HG03280 (cell line): ENCODE data around the gene SSU72.
"Not testable (repeated sequence)": the region's sequence is repeated elsewhere in the genome, so short reads cannot be mapped to it uniquely, and the experiment has no call there.

ENCODE experiments used
- ATAC-seq: cut with Tn5 transposase; IDR thresholded peaks from one replicate; pipeline ENCODE4 v1.9.1; 2021; ENCODE audit warnings: mild to moderate bottlenecking, moderate library complexity; ENCODE audit not compliant: unreplicated experiment

SSU72 gene

DNA sequence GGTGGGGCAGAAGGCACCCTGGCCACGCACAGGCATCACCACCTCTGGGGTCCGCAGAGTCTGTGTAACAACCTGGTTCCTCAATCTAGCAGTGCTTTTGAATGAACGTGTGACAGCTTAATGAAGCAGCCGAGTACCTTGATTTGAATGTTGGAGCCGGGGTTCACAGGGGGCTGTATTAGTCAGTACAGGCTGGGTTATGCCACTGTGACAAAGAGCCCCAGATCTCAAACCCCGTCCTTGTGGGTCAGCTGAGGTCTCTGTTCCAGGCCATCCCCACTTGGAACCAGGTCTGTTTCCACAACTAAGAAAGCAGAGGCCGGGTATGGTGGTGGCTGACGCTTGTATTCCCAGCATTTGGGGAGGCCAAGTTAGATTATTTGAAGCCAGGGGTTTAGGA is 44.7 kb downstream of the SSU72 start:
- no peak for ATAC-seq

- ATAC-seq: no peak
Measured at GRCh38 chr1:1529321-1529720, 45.3 kb downstream of the SSU72 start.

GRCh38 chr1:1528301-1529267 is 46.1 kb downstream of the SSU72 start:
- no peak for ATAC-seq

DNA sequence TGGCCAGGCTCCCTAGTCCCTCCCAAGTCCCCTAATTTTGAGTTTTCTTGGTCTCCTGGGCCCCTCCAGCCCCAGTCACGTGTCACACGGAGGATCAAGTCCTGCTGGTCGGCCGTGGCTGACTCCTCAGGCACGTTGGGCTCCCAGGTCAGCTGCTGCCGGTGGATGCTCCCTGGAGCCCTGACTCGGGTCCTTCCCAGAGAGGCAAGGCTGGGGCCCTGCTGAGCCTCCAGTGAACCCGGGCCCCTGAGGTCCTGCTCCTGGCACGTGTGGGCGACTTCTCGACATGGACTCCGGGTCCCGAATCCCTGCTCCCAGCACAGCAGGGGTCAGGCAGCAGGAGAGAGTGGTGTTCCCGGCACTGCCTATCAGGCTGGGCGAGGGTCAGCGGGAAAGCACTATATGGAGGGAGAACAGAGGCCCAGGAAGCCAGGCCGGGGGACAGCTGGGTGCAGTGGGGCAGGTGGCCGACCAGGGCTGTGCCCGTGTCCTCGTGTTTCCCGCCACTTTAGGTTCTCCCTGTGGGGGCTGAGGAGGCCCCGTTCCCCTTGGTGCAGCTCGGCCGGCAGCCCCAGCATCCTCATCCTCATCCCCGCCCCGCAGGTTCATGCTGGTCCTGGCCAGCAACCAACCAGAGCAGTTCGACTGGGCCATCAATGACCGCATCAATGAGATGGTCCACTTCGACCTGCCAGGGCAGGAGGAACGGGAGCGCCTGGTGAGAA is 47.4 kb downstream of the SSU72 start:
- no peak for ATAC-seq

- ATAC-seq: not testable (repeated sequence)
Measured at GRCh38 chr1:1526476-1526875, 48.2 kb downstream of the SSU72 start.

- not testable (repeated sequence) for ATAC-seq
Measured at GRCh38 chr1:1524750-1525383, 49.8 kb downstream of the SSU72 start.

DNA sequence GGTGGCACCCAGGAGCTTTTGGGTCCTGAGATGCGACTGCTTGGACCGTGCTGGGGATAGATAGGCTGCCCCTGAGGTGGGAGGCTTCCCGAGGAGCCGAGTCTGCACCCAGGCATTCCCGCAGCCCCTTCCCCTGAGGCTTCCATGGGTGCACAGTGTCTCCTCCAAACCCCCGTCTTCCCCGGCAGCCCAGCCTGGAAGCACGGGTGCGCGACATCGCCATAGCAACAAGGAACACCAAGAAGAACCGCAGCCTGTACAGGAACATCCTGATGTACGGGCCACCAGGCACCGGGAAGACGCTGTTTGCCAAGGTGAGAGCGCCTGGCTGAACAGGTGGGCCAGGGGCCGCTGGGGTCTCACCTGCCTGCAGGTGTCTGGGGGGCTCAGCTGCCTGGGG is 51.0 kb downstream of the SSU72 start:
- ATAC-seq: not testable (repeated sequence)

DNA sequence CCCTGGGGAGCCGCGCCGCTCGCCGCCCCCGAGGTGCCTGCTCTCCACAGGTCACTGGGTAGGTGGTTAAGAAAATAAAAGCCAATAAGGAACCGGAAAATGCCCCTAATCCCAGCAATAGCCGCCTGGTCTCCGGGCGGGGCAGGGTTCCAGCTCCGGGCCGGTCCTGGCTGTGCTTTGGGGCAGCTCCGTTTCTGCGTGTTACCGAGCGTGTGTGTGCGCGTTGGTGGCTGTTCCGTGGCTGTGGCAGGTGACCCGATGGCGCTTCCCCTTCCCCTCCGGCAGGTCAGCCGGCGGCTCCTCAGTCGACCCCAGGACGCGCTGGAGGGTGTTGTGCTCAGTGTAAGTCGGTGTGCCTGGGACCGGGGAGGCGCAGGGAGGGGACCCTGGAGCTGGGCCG is 51.4 kb downstream of the SSU72 start:
- not testable (repeated sequence) for ATAC-seq

GRCh38 chr1:1522536-1522935 is 52.1 kb downstream of the SSU72 start:
- not testable (repeated sequence) for ATAC-seq

DNA sequence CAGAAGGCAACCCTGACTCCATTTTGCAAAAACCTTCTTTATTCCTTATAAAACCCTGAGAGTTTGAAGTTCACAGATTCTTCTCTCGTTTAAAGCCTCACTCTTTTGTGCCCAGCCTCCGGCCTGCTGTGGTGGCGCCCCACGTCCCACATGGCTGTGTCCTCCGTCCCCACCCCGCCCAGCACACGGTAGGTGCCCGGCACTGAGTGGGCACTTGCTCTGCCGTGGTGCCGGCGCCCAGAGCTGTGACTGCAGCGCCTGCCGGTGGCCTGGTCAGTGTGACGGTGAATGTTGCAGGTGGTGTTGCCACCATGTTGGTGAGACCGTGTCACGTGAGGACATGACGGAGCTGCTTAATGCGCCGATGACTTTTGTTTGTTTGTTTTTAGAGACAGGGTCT is 53.3 kb downstream of the SSU72 start:
- no peak for ATAC-seq

DNA sequence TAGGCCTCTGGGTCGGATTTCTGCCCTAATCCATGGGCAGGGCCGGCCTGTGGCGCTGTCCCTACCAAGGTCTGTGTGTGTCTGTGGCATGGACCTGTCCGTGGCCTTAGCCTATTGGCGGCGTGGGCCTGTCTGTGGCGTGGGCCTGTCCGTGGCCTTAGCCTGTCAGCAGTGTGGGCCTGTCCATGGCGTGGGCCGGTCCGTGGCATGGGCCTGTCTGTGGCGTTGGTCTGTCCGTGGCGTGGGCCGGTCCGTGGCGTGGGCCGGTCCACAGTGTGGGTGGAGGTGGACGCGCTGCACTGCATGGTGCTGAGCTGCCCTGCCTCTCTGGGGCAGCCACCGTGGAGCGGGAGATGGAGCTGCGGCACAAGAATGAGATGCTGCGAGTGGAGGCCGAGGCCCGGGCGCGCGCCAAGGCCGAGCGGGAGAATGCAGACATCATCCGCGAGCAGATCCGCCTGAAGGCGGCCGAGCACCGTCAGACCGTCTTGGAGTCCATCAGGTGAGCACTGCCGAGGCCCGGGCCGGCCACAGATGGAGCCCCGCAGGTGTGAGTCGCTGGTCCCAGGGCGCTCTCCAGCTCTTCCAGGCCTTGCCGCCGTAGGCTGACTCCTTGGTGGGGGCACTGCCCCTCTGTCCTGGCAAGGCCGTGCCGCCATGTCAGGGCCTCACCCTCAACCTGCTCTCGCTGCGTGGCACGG is 54.7 kb downstream of the SSU72 start:
- ATAC-seq: not testable (repeated sequence)

GRCh38 chr1:1518621-1519007 is 56.0 kb downstream of the SSU72 start:
- ATAC-seq: not testable (repeated sequence)

DNA sequence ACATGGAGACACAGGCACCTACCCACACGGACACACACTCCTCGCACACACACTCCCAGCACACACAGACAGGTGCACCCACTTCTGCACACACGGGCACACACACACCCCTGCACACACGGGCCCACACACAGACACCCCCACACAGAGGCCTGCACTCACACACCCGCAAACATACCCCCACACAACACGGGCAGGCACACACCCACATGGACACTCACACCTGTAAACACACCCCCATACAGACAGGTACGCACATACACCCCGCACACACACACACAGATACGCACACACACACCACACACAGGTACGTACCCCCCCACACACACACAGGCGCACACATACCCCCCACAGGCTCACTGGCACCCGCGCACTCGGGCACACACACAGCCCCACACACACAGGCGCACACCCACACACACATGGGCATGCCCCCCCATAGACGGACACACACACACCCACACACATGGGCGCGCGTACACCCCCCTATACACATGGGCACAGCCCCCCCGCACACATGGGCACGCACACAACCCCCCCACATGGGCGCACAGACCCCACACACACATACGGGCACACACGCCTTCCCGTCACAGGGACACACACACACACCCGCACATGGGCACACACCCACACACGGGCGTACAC is 56.6 kb downstream of the SSU72 start:
- no peak for ATAC-seq

DNA sequence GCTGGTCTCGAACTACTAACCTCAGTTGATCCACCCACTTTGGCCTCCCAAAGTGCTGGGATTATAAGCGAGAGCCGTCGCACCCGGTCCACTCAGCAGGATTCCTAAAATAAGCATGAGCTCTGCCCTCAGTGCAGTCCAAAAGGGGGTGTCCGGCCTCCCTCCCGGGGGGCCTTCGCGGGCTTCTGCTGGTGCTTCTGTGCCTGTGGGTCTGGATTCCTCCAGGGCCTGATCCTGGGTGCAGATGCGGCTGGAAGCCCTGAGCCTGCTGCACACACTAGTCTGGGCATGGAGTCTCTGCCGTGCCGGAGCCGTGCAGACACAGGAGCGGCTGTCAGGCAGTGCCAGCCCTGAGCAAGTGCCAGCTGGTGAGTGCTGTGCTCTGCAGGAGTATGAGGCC is 57.7 kb downstream of the SSU72 start:
- not testable (repeated sequence) for ATAC-seq

DNA sequence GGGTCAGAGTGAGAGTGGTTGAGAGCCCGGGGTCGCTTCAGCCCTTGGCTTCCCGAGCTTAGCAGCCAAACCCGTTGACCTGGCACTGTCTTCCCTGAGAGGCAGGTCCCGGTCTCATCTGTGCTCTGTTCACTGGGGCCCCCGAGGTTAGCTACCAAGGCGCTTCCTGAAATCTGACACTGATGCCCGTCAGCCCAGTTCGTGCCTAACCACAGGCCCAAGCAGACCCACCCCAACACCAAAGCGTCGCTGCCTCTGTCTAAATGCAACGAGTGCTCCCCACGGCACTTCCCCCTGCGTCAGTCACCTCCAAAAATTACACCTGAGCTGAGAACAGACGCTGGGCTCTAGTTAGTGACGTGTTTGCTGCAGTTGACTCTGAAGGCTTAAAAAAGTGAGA is 60.3 kb downstream of the SSU72 start:
- ATAC-seq: not testable (repeated sequence)

- not testable (repeated sequence) for ATAC-seq
Measured at GRCh38 chr1:1513675-1514074, 61.0 kb downstream of the SSU72 start.

GRCh38 chr1:1512425-1512824 is 62.2 kb downstream of the SSU72 start:
- peak; percentile 18 for ATAC-seq

DNA sequence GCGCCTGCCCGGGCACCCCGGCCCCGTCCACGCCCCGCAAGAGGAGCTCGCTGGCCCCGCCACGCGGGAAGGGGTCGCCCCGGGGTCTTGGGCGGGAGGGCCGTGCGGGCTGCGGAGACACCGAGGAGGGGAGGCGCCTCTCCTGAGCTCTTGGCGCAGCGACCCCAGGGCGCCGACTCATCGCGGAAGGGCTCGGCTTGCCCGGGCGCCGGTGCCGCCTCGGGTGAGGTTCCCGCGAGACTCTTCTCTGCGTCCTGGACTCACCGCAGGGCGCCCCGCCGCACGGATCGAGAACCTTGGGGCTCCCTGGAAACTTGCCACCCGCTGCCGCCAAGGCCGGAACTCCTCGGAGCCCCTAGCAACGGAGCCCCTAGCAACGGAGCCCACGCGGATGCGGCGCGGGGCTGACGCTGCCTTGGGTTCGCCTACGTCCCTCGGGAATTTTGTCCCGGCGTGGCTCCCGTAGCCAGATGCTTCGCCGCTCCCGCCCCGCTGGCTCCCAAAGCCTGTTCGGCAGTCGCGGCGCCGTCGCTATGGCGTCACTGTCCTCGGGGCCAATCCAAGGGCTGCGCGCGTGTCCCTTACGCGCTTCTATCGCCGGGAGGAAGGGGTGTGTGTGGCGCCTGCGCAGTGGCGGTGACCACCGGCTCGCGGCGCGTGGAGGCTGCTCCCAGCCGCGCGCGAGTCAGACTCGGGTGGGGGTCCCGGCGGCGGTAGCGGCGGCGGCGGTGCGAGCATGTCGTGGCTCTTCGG is 63.0 kb downstream of the SSU72 start, which contains the start of gene ATAD3A:
TSS of gene ATAD3A (plus strand) at position 630 of the 753 bp plus-strand sequence. CDS start at position 737, 107 bp downstream.
- peak; percentile 89 for ATAC-seq

DNA sequence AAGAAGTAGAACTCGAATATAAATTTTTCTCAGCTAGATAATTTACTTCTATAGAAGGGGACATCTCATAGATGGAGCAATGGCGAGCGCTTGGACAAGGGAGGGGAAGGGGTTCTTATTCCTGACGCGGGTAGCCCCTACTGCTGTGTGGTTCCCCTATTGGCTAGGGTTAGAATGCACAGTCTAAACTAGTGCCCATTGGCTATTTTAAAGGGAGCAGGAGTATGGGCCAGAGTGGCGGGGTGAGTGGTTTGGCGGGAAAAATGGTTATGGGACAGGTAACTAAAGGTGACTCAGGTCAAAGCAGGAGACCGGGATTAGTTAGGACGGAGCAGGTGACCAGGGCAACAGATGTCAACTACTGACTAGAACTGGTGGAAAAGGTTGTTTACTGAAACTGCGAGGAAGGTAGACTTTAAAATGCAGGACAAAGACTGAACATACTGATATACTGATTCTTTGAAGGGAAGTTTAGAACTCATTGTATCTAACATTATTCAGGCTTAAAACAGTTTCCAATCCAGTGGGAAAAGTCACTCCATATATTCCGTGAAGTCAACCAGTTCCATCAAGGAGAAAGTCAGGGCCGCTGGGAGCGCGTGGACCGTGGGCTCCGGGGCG is 63.6 kb downstream of the SSU72 start:
- no peak for ATAC-seq
